Measurements from ENCODE around the gene COTL1. TPM values are rescaled to one million over a fixed set of nuclear protein-coding genes. Genes with fewer than 3 reads are reported as not detected.
A peak's percentile ranks its signal among the peaks of the same experiment; 100 is the strongest.

COTL1 gene
- total and polyA plus RNA-seq, 9 of the 15 experiments (the other 6 are each of a cell fraction or from before 2014, with no cell fraction given): 27.7 to 185 (median 72.5) TPM

DNA sequence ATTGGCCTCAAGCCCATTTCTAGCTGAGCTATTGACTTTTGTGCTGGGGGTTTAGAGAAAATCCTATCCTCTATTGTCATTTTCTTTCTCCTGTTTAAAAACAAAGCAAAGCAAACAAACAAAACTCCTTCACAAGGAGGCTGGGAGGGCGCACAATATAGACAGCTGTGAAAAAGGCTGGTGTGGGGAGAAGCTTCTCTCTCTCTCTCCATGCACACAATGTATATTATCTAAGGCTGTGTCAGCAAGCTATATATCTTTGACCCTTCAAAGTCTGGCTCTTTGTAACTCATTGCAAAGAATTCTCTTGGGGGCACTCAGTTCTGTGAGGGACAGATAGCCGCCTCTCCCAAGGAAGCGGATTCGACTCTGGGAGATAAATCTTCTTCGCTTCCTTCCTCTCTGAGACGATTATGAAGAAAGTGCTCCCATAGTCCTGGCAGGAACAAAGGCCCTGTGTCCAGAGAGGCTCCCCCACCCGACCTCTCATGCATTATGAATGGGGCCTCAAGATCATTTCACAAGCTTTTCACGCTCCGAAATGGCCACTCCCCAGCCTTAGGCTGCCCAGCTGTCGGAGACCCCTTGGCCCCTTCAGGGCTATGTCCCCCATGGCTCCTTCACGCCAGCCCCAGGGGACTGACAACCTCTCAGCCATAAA lies 80.3 kb downstream of the COTL1 start (continued):
- TF ChIP-seq, protein P1, sequence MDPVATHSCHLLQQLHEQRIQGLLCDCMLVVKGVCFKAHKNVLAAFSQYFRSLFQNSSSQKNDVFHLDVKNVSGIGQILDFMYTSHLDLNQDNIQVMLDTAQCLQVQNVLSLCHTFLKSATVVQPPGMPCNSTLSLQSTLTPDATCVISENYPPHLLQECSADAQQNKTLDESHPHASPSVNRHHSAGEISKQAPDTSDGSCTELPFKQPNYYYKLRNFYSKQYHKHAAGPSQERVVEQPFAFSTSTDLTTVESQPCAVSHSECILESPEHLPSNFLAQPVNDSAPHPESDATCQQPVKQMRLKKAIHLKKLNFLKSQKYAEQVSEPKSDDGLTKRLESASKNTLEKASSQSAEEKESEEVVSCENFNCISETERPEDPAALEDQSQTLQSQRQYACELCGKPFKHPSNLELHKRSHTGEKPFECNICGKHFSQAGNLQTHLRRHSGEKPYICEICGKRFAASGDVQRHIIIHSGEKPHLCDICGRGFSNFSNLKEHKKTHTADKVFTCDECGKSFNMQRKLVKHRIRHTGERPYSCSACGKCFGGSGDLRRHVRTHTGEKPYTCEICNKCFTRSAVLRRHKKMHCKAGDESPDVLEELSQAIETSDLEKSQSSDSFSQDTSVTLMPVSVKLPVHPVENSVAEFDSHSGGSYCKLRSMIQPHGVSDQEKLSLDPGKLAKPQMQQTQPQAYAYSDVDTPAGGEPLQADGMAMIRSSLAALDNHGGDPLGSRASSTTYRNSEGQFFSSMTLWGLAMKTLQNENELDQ (CRISPR knock-in tag; IDR thresholded peaks at IDR 0.05; ENCODE audit: borderline replicate concordance): no peak
- TF ChIP-seq CSDE1 (IDR thresholded peaks at IDR 0.05): no peak; a peak in 1 of 4 replicates
- no peak for TF ChIP-seq ZNF347 (CRISPR knock-in tag; IDR thresholded peaks at IDR 0.05; ENCODE audit: low read depth)

DNA sequence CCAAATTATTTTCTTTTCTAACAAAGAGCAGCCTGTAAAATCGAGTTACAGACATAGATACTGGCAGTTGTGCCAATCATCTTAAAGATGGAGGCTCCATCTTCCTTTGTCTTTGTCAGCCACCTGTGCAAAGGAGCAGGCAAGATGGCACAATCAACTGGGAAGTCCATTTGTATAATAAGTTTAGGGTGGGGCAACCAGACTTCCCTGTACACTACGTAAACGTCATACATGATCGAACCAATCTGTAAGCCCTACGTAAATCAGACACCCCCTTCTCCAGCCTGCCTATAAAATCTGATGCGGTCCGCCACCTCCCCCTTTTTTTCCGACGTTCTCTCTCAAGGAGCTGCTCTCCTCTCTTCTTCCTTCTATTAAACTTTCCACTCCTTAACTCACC lies 82.0 kb downstream of the COTL1 start:
- no peak for ATAC-seq
- TF ChIP-seq, protein P2, sequence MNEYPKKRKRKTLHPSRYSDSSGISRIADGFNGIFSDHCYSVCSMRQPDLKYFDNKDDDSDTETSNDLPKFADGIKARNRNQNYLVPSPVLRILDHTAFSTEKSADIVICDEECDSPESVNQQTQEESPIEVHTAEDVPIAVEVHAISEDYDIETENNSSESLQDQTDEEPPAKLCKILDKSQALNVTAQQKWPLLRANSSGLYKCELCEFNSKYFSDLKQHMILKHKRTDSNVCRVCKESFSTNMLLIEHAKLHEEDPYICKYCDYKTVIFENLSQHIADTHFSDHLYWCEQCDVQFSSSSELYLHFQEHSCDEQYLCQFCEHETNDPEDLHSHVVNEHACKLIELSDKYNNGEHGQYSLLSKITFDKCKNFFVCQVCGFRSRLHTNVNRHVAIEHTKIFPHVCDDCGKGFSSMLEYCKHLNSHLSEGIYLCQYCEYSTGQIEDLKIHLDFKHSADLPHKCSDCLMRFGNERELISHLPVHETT (CRISPR knock-in tag; conservative IDR thresholded peaks at IDR 0.05 in 1 of 2, IDR thresholded peaks at IDR 0.05 in 1 of 2): no peak
- TF ChIP-seq ZNF445 (CRISPR knock-in tag; IDR thresholded peaks at IDR 0.05; ENCODE audit: low read depth) (no peak), HMG20A (CRISPR knock-in tag; conservative IDR thresholded peaks at IDR 0.05) (no peak), SMARCC2 (IDR thresholded peaks at IDR 0.05; ENCODE audit: low read depth) (no peak), ZC3H4 (CRISPR knock-in tag; IDR thresholded peaks at IDR 0.05; ENCODE audit: borderline replicate concordance) (no peak), ETV1 (tag; conservative IDR thresholded peaks at IDR 0.05; ENCODE audit: low read depth) (no peak), RUNX1 (IDR thresholded peaks at IDR 0.05; ENCODE audit: low read depth) (no peak), ZNF778 (CRISPR knock-in tag; IDR thresholded peaks at IDR 0.05) (no peak)
- TF ChIP-seq, protein P3, sequence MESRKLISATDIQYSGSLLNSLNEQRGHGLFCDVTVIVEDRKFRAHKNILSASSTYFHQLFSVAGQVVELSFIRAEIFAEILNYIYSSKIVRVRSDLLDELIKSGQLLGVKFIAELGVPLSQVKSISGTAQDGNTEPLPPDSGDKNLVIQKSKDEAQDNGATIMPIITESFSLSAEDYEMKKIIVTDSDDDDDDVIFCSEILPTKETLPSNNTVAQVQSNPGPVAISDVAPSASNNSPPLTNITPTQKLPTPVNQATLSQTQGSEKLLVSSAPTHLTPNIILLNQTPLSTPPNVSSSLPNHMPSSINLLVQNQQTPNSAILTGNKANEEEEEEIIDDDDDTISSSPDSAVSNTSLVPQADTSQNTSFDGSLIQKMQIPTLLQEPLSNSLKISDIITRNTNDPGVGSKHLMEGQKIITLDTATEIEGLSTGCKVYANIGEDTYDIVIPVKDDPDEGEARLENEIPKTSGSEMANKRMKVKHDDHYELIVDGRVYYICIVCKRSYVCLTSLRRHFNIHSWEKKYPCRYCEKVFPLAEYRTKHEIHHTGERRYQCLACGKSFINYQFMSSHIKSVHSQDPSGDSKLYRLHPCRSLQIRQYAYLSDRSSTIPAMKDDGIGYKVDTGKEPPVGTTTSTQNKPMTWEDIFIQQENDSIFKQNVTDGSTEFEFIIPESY (CRISPR knock-in tag; IDR thresholded peaks at IDR 0.05): no peak
- TF ChIP-seq, protein P4, sequence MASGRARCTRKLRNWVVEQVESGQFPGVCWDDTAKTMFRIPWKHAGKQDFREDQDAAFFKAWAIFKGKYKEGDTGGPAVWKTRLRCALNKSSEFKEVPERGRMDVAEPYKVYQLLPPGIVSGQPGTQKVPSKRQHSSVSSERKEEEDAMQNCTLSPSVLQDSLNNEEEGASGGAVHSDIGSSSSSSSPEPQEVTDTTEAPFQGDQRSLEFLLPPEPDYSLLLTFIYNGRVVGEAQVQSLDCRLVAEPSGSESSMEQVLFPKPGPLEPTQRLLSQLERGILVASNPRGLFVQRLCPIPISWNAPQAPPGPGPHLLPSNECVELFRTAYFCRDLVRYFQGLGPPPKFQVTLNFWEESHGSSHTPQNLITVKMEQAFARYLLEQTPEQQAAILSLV (tag; IDR thresholded peaks at IDR 0.05): no peak

More for the DNA sequence above, 82.0 kb downstream of the COTL1 start:
- H3K36me3 ChIP-seq (ENCODE audit: control insufficient read depth, insufficient read depth, low read length): no peaks in the 10 kb centered on the region
- DNase-seq (ENCODE audit: extremely low read depth in 1 of 4, low spot score in 3 of 4) (no peak), FAIRE-seq (no peak)
- peaks cover 27 to 56% of the 10 kb centered on the region in 2 experiments for H3K4me1 ChIP-seq (replicated peaks in 1 of 2; ENCODE audit: control insufficient read depth in 2 of 2, insufficient read depth in 2 of 2, low read length in 2 of 2)
- H3K9me3 ChIP-seq (replicated peaks; ENCODE audit: control insufficient read depth, insufficient read depth, low read depth, low read length): peaks cover 4% of the 10 kb centered on the region; the same call in 1 of the 2 replicates
- H3K27me3 ChIP-seq (ENCODE audit: control insufficient read depth in 2 of 2, insufficient read depth in 2 of 2, low read length in 2 of 2): peaks cover 0 to 3% of the 10 kb centered on the region in 2 experiments; a peak in 1 of 5 replicates
- H2AFZ ChIP-seq (ENCODE audit: low read depth, low read length): peak overlapping the region; percentile 93
- H3K9ac ChIP-seq (ENCODE audit: insufficient read depth in 1 of 2, low read depth in 2 of 2, low read length in 2 of 2): no peak overlapping the region
- H3K4me2 ChIP-seq (ENCODE audit: insufficient read depth, low read length): no peak overlapping the region
- POLR2A ChIA-PET: interaction anchor here (0.6 kb wide), 1 partner anchor 442 kb away, joined by 3 read pairs; no protein-coding TSS in a partner anchor
- no peak overlapping the region; the same call in 1 of the 3 replicates for H3K27ac ChIP-seq (ENCODE audit: extremely low read depth, low read depth, low read length)
- no TSS peak for BruUV-seq (replicated peaks)
- intact Hi-C loops (cut with micrococcal nuclease): no loop called here
- 70% methylated on average over 9 of the region's 9 CpGs for WGBS (ENCODE audit: insufficient coverage, low coverage, missing lambda C conversion rate)
- H4K20me1 ChIP-seq (replicated peaks; ENCODE audit: control insufficient read depth, insufficient read depth, low read length): no peaks in the 10 kb centered on the region
- no peak overlapping the region for H3K4me3 ChIP-seq
- in situ Hi-C loops (cut with MboI): no loop called here
- CTCF ChIA-PET (ENCODE audit: low intra/inter-chr PET ratio): no interaction called here
- H3K79me2 ChIP-seq (ENCODE audit: control insufficient read depth, insufficient read depth, low read length): no peaks in the 10 kb centered on the region
- no peaks in the 10 kb centered on the region for H3K9me1 ChIP-seq (ENCODE audit: control insufficient read depth, insufficient read depth, low read length)

All from K562 (cell line).